K562 (cell line): ENCODE results near the gene DIP2C.
"Not testable (repeated sequence)": the region's sequence is repeated elsewhere in the genome, so short reads cannot be mapped to it uniquely, and the experiment has no call there.

Source experiments
- EP400 ChIP-seq: fragments of 450-650 bp; IDR thresholded peaks from 2 replicates; pipeline ENCODE4 v1.6.1; 2017; ENCODE audit warnings: antibody characterized with exemption, mild to moderate bottlenecking, moderate library complexity
- HNRNPH1 ChIP-seq: fragments of 200-400 bp; formaldehyde crosslinking; optimal IDR thresholded peaks from 2 replicates; pipeline ENCODE3; 2017; ENCODE audit warnings: low read depth, mild to moderate bottlenecking, low read length, moderate library complexity
- POLR2A ChIP-seq: fragments of 450-650 bp; conservative IDR thresholded peaks from 2 replicates; pipeline ENCODE4 v1.6.1; 2016
- POLR2AphosphoS5 ChIP-seq: IDR thresholded peaks from 2 replicates; pipeline ENCODE4 v1.6.1; 2011; ENCODE audit warnings: mild to moderate bottlenecking, low read depth, low read length, moderate library complexity; ENCODE audit not compliant: control insufficient read depth, insufficient read depth
- RCOR1 ChIP-seq, 2 experiments: IDR thresholded peaks; 2 replicates each; pipeline ENCODE4 v1.6.1; 2012; ENCODE audit warnings: low read depth in 2 of 2, low read length in 2 of 2, borderline replicate concordance in 1 of 2, improper control_type of control experiment in 1 of 2
- YY1 ChIP-seq, 3 experiments: IDR thresholded peaks; 2 replicates each; pipeline ENCODE4 v1.6.1; 2011; ENCODE audit warnings: low read length in 2 of 3, mild to moderate bottlenecking in 2 of 3, moderate library complexity in 2 of 3, borderline replicate concordance in 1 of 3, control low read depth in 1 of 3, low read depth in 1 of 3; ENCODE audit not compliant: insufficient read depth in 3 of 3, insufficient replicate concordance in 2 of 3, control insufficient read depth in 1 of 3, insufficient read length in 1 of 3; ENCODE audit errors: extremely low read depth in 1 of 3
- ZNF224 ChIP-seq: sonication (generic); formaldehyde crosslinking; IDR thresholded peaks from 2 replicates; pipeline ENCODE4 v1.8.0; 2022; ENCODE audit warnings: mild to moderate bottlenecking, missing genetic modification reagents
- TF ChIP-seq, protein P1 (sequence below): fragments of 450-650 bp; IDR thresholded peaks from 2 replicates; pipeline ENCODE4 v1.7.1; 2018; ENCODE audit warnings: mild to moderate bottlenecking, low read depth; ENCODE audit not compliant: partially characterized antibody
- TF ChIP-seq, protein P2 (sequence below), 2 experiments: fragments of 450-650 bp; formaldehyde crosslinking in 1 of 2; IDR thresholded peaks; 2 replicates each; pipeline versions ENCODE4 v1.4.0 to v1.6.1; 2014 to 2020; ENCODE audit warnings: mild to moderate bottlenecking in 2 of 2, borderline replicate concordance in 1 of 2, low read depth in 1 of 2

GRCh38 chr10:584497-585290 lies 104.8 kb downstream of the DIP2C start:
- not testable (repeated sequence) for TF ChIP-seq HNRNPH1; POLR2AphosphoS5; EP400; ZNF224; POLR2A; YY1 (IDR thresholded peaks at IDR 0.05; ENCODE audit: borderline replicate concordance in 1 of 3, control insufficient read depth in 1 of 3, extremely low read depth in 1 of 3, insufficient read depth in 3 of 3, insufficient read length in 1 of 3, insufficient replicate concordance in 2 of 3, low read depth in 1 of 3, low read length in 2 of 3); RCOR1 (IDR thresholded peaks at IDR 0.05; ENCODE audit: borderline replicate concordance in 1 of 2, low read depth in 2 of 2, low read length in 2 of 2)
- TF ChIP-seq, protein P1, sequence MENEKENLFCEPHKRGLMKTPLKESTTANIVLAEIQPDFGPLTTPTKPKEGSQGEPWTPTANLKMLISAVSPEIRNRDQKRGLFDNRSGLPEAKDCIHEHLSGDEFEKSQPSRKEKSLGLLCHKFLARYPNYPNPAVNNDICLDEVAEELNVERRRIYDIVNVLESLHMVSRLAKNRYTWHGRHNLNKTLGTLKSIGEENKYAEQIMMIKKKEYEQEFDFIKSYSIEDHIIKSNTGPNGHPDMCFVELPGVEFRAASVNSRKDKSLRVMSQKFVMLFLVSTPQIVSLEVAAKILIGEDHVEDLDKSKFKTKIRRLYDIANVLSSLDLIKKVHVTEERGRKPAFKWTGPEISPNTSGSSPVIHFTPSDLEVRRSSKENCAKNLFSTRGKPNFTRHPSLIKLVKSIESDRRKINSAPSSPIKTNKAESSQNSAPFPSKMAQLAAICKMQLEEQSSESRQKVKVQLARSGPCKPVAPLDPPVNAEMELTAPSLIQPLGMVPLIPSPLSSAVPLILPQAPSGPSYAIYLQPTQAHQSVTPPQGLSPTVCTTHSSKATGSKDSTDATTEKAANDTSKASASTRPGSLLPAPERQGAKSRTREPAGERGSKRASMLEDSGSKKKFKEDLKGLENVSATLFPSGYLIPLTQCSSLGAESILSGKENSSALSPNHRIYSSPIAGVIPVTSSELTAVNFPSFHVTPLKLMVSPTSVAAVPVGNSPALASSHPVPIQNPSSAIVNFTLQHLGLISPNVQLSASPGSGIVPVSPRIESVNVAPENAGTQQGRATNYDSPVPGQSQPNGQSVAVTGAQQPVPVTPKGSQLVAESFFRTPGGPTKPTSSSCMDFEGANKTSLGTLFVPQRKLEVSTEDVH = not testable (repeated sequence)
- TF ChIP-seq, protein P2, sequence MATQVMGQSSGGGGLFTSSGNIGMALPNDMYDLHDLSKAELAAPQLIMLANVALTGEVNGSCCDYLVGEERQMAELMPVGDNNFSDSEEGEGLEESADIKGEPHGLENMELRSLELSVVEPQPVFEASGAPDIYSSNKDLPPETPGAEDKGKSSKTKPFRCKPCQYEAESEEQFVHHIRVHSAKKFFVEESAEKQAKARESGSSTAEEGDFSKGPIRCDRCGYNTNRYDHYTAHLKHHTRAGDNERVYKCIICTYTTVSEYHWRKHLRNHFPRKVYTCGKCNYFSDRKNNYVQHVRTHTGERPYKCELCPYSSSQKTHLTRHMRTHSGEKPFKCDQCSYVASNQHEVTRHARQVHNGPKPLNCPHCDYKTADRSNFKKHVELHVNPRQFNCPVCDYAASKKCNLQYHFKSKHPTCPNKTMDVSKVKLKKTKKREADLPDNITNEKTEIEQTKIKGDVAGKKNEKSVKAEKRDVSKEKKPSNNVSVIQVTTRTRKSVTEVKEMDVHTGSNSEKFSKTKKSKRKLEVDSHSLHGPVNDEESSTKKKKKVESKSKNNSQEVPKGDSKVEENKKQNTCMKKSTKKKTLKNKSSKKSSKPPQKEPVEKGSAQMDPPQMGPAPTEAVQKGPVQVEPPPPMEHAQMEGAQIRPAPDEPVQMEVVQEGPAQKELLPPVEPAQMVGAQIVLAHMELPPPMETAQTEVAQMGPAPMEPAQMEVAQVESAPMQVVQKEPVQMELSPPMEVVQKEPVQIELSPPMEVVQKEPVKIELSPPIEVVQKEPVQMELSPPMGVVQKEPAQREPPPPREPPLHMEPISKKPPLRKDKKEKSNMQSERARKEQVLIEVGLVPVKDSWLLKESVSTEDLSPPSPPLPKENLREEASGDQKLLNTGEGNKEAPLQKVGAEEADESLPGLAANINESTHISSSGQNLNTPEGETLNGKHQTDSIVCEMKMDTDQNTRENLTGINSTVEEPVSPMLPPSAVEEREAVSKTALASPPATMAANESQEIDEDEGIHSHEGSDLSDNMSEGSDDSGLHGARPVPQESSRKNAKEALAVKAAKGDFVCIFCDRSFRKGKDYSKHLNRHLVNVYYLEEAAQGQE (IDR thresholded peaks at IDR 0.05; ENCODE audit: borderline replicate concordance) = not testable (repeated sequence)
- TF ChIP-seq, protein P2 (CRISPR knock-in tag; IDR thresholded peaks at IDR 0.05; ENCODE audit: low read depth) = not testable (repeated sequence)
